Measurements from ENCODE around the gene BRMS1L.

BRMS1L gene

DNA sequence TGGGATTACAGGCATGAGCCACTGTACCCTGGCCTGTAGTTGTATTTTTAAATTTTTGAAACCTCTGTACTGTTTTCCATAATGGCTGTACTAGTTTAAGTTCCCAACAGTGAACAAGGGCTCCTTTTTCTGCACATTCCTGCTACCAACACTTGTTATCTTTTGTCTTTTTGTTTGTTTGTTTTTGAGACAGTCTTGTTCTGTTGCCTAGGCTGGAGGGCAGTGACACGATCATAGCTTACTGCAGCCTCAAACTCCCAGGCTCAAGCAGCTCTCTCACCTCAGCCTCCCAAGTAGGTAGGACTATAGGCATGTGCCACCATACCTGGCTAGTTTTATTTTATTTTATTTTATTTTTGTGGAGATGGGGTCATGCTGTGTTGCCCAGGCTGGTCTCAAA lies 23.0 kb downstream of the BRMS1L start (continued):
- TF ChIP-seq, protein P1, sequence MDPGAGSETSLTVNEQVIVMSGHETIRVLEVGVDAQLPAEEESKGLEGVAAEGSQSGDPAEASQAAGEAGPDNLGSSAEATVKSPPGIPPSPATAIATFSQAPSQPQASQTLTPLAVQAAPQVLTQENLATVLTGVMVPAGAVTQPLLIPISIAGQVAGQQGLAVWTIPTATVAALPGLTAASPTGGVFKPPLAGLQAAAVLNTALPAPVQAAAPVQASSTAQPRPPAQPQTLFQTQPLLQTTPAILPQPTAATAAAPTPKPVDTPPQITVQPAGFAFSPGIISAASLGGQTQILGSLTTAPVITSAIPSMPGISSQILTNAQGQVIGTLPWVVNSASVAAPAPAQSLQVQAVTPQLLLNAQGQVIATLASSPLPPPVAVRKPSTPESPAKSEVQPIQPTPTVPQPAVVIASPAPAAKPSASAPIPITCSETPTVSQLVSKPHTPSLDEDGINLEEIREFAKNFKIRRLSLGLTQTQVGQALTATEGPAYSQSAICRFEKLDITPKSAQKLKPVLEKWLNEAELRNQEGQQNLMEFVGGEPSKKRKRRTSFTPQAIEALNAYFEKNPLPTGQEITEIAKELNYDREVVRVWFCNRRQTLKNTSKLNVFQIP (CRISPR knock-in tag; IDR thresholded peaks at IDR 0.05; ENCODE audit: borderline replicate concordance, low read depth) = no peak
- TF ChIP-seq OSR1 (CRISPR knock-in tag; IDR thresholded peaks at IDR 0.05) (no peak), ZFP3 (CRISPR knock-in tag; IDR thresholded peaks at IDR 0.05) (no peak), GLIS3 (CRISPR knock-in tag; IDR thresholded peaks at IDR 0.05) (no peak), ZNF565 (CRISPR knock-in tag; conservative IDR thresholded peaks at IDR 0.05; ENCODE audit: low read depth) (no peak), TCF4 (CRISPR knock-in tag; IDR thresholded peaks at IDR 0.05; ENCODE audit: borderline replicate concordance) (no peak)
- TF ChIP-seq, protein P2, sequence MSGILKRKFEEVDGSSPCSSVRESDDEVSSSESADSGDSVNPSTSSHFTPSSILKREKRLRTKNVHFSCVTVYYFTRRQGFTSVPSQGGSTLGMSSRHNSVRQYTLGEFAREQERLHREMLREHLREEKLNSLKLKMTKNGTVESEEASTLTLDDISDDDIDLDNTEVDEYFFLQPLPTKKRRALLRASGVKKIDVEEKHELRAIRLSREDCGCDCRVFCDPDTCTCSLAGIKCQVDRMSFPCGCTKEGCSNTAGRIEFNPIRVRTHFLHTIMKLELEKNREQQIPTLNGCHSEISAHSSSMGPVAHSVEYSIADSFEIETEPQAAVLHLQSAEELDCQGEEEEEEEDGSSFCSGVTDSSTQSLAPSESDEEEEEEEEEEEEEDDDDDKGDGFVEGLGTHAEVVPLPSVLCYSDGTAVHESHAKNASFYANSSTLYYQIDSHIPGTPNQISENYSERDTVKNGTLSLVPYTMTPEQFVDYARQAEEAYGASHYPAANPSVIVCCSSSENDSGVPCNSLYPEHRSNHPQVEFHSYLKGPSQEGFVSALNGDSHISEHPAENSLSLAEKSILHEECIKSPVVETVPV (CRISPR knock-in tag; IDR thresholded peaks at IDR 0.05) = no peak

DNA sequence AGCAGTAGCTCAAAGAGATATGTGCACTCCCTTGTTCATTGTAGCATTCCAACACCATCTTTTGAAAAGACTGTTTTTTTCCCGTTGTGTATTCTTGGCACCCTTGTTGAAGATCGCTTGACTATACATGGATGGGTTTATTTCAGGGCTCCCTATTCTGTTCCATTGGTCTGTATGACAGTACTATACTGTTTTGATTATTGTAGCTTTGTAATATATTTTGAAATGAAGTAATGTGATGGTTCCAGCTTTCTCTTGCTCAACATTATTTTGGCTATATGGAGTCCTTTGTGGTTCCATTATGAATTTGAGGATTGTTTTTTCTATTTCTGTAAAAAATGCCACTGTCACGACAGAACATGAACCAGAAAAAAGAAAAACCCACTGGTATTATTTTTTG lies 25.7 kb downstream of the BRMS1L start:
- no peak for ATAC-seq
- TF ChIP-seq ZNF70 (CRISPR knock-in tag; IDR thresholded peaks at IDR 0.05) = no peak
- no peak for TF ChIP-seq ZFP30 (CRISPR knock-in tag; IDR thresholded peaks at IDR 0.05)
- TF ChIP-seq ZNF8 (CRISPR knock-in tag; IDR thresholded peaks at IDR 0.05) = no peak
- TF ChIP-seq BACH2 (CRISPR knock-in tag; IDR thresholded peaks at IDR 0.05; ENCODE audit: borderline replicate concordance) = no peak
- TF ChIP-seq ZNF565 (CRISPR knock-in tag; conservative IDR thresholded peaks at IDR 0.05; ENCODE audit: low read depth) = no peak
- no peak for TF ChIP-seq ARNTL (CRISPR knock-in tag; IDR thresholded peaks at IDR 0.05; ENCODE audit: borderline replicate concordance, low read depth)

- ATAC-seq = no peak
- TF ChIP-seq ZC3H10 (CRISPR knock-in tag; IDR thresholded peaks at IDR 0.05) (no peak), ZFP3 (CRISPR knock-in tag; IDR thresholded peaks at IDR 0.05) (no peak), TCF4 (CRISPR knock-in tag; IDR thresholded peaks at IDR 0.05; ENCODE audit: borderline replicate concordance) (no peak), GLIS3 (CRISPR knock-in tag; IDR thresholded peaks at IDR 0.05) (no peak), RARB (CRISPR knock-in tag; IDR thresholded peaks at IDR 0.05) (no peak), CREB5 (CRISPR knock-in tag; IDR thresholded peaks at IDR 0.05; ENCODE audit: low read depth) (no peak)
- TF ChIP-seq, protein P2 (CRISPR knock-in tag; IDR thresholded peaks at IDR 0.05) = no peak
These were observed 27.1 kb downstream of the BRMS1L start for GRCh38 chr14:35853225-35853624.

- TF ChIP-seq ARNTL (CRISPR knock-in tag; IDR thresholded peaks at IDR 0.05; ENCODE audit: borderline replicate concordance, low read depth) (no peak), ZFP3 (CRISPR knock-in tag; IDR thresholded peaks at IDR 0.05) (no peak), ZNF8 (CRISPR knock-in tag; IDR thresholded peaks at IDR 0.05) (no peak), SNAI2 (CRISPR knock-in tag; IDR thresholded peaks at IDR 0.05) (no peak), TOX (CRISPR knock-in tag; IDR thresholded peaks at IDR 0.05; ENCODE audit: borderline replicate concordance) (no peak), ESRRG (CRISPR knock-in tag; IDR thresholded peaks at IDR 0.05) (no peak), RARB (CRISPR knock-in tag; IDR thresholded peaks at IDR 0.05) (no peak), CREB5 (CRISPR knock-in tag; IDR thresholded peaks at IDR 0.05; ENCODE audit: low read depth) (no peak), CSDC2 (CRISPR knock-in tag; IDR thresholded peaks at IDR 0.05) (no peak), ZC3H10 (CRISPR knock-in tag; IDR thresholded peaks at IDR 0.05) (no peak)
- TF ChIP-seq, protein P3, sequence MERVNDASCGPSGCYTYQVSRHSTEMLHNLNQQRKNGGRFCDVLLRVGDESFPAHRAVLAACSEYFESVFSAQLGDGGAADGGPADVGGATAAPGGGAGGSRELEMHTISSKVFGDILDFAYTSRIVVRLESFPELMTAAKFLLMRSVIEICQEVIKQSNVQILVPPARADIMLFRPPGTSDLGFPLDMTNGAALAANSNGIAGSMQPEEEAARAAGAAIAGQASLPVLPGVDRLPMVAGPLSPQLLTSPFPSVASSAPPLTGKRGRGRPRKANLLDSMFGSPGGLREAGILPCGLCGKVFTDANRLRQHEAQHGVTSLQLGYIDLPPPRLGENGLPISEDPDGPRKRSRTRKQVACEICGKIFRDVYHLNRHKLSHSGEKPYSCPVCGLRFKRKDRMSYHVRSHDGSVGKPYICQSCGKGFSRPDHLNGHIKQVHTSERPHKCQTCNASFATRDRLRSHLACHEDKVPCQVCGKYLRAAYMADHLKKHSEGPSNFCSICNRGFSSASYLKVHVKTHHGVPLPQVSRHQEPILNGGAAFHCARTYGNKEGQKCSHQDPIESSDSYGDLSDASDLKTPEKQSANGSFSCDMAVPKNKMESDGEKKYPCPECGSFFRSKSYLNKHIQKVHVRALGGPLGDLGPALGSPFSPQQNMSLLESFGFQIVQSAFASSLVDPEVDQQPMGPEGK (CRISPR knock-in tag; IDR thresholded peaks at IDR 0.05; ENCODE audit: borderline replicate concordance) = no peak
- TF ChIP-seq, protein P2 (CRISPR knock-in tag; IDR thresholded peaks at IDR 0.05) = no peak
These were observed 28.6 kb downstream of the BRMS1L start for GRCh38 chr14:35854696-35855270.

More at GRCh38 chr14:35854696-35855270, 28.6 kb downstream of the BRMS1L start:
- ATAC-seq = no peak

Measured in SK-N-SH treated with all-trans-retinoic acid at 6 μM for 48 hours (cell line).